Pancreas (tissue), 10 donors: Measurements from ENCODE around the gene PRR19. TPM values are rescaled to one million over a fixed set of nuclear protein-coding genes. Genes with fewer than 3 reads are reported as not detected.

ENCODE experiments used
- ATAC-seq, 4 donors: fragments of 200-7000 bp; cut with Tn5 transposase; one replicate each; pipeline versions ENCODE4 v1.8.0 to v1.9.1; 2020; ENCODE audit warnings: mild to moderate bottlenecking in 4 of 4, moderate library complexity in 4 of 4
- DNase-seq, 6 donors: peaks; one replicate each; pipeline ENCODE4 v3.0.0-alpha.2; 2020
- FAIRE-seq: peaks from 2 replicates; lab custom pipeline; 2012; peaks lifted over from hg19 to GRCh38; lab: Jason Lieb, UNC
- H3K27ac ChIP-seq, 4 donors: fragments of 200-600 bp; sonication (generic); 1 replicate in 3 of 4; 2 replicates in 1 of 4; pipeline versions ENCODE4 v1.5.0 to v1.8.0; 2020
- H3K27me3 ChIP-seq, 4 donors: fragments of 200-600 bp; one replicate each; pipeline ENCODE4 v1.8.0; 2021
- H3K36me3 ChIP-seq, 3 donors: fragments of 200-600 bp; sonication (generic) in 1 of 3; one replicate each; pipeline versions ENCODE4 v1.5.0 to v1.8.0; 2020 to 2021
- H3K4me1 ChIP-seq, 3 donors: fragments of 200-600 bp; one replicate each; pipeline ENCODE4 v1.8.0; 2021
- H3K4me3 ChIP-seq, 4 donors: fragments of 200-600 bp; sonication (generic) in 2 of 4; one replicate each; pipeline versions ENCODE4 v1.5.0 to v1.8.0; 2020 to 2021
- H3K9me3 ChIP-seq, 4 donors: fragments of 200-600 bp; one replicate each; pipeline ENCODE4 v1.8.0; 2021
- WGBS, 2 donors: extraction: QIAGEN DNeasy Blood & Tissue Kit; methylation state at CpG; one replicate each; pipeline ENCODE4 v1.1.7; 2013; 5-methylcytosine and 5-hydroxymethylcytosine counted together
- intact Hi-C, 3 donors: fragments of 100-400 bp; cut with DNase I; formaldehyde crosslinking; loops; one replicate each; pipeline versions ENCODE4 v1.11.1 to v1.14.2; 2022
- polyA plus RNA-seq, 2 donors: library from polyadenylated mRNA; stranded (reverse); fragments of 200-250 nt; gene quantifications; one replicate each; pipeline ENCODE4 v1.2.3, GENCODE V29; 2013
- total RNA-seq, 6 donors: library from RNA; stranded (reverse); fragmentation: NEBNext Ultra II Directional in 4 of 6; extraction: Animal tissue kit (Norgen Biotek cat#: 25700) in 4 of 6; gene quantifications; one replicate each; pipeline versions ENCODE4 v1.2.1 to v1.2.4, GENCODE V29; 2021 to 2023
- TF ChIP-seq, protein P1 (sequence below), 4 donors: fragments of 200-600 bp; sonication (generic) in 3 of 4; IDR thresholded peaks; one replicate each; pipeline versions ENCODE4 v1.5.0 to v1.8.0; 2021; ENCODE audit warnings: antibody characterized with exemption in 4 of 4
- donor health status: healthy with polysubstance abuse.
- donor health status: DM: no; HTN: no; CAD: no; lungs with moderate emphysema.
- donor health status: DM: no; HTN: no; CAD: no.
- donor health status: control.
- donor health status: control.
- donor health status: Bipolar disorder and iron deficiency.
- donor health status: DM: yes; HTN: yes; CAD: no.
- donor health status: DM: no; HTN: no; CAD: no.
- donor health status: DM: no; HTN: no; CAD: no.
- donor health status: DM: yes; HTN: yes; CAD: no.

The PRR19 gene
- total and polyA plus RNA-seq, 8 donors: 0.12 to 0.99 (median 0.37) TPM

DNA sequence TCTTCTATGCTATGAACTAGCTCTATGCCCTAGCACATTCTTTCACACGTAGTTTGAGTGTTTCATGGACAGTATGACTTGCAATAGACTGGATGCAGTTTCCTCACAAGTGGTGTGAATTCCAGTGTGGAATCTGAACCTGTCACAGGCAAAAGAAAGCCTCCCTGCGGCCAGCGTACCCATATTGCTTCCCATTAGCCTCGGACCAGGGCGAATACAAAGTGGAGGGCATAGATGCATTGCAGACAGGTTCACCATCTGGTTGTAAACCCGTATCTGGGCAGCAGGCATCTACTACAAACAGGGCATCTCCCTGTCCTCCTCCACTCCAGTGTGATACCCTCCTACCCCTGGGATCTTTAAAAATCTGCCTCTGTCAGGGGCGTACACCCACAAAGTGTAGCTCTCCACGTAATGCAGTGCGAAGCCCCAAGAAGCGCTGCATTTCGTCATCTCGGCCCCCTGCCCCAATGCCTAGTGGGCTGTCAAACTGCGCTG lies 34.2 kb upstream of the PRR19 start:
- FAIRE-seq (no peak), ATAC-seq (no peak), DNase-seq (peak in 1 of 6 donors; percentile 26)
- Histone ChIP-seq H3K27me3 (no peaks in the 10 kb centered on the region), H3K9me3 (no peaks in the 10 kb centered on the region), H3K36me3 (peaks cover 0 to 6% (median 0%) of the 10 kb centered on the region in 3 donors), H3K4me3 (peak overlapping the region; percentile 22 to 55 (median 44)), H3K27ac (peak overlapping the region; percentile 100), H3K4me1 (peaks cover 0 to 10% (median 8%) of the 10 kb centered on the region in 3 donors)
- intact Hi-C loops: no loop called here
- TF ChIP-seq, protein P1, sequence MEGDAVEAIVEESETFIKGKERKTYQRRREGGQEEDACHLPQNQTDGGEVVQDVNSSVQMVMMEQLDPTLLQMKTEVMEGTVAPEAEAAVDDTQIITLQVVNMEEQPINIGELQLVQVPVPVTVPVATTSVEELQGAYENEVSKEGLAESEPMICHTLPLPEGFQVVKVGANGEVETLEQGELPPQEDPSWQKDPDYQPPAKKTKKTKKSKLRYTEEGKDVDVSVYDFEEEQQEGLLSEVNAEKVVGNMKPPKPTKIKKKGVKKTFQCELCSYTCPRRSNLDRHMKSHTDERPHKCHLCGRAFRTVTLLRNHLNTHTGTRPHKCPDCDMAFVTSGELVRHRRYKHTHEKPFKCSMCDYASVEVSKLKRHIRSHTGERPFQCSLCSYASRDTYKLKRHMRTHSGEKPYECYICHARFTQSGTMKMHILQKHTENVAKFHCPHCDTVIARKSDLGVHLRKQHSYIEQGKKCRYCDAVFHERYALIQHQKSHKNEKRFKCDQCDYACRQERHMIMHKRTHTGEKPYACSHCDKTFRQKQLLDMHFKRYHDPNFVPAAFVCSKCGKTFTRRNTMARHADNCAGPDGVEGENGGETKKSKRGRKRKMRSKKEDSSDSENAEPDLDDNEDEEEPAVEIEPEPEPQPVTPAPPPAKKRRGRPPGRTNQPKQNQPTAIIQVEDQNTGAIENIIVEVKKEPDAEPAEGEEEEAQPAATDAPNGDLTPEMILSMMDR (IDR thresholded peaks at IDR 0.05): no peak
- WGBS, 2 donors: 6% methylated on average over 13 of the region's 13 CpGs

DNA sequence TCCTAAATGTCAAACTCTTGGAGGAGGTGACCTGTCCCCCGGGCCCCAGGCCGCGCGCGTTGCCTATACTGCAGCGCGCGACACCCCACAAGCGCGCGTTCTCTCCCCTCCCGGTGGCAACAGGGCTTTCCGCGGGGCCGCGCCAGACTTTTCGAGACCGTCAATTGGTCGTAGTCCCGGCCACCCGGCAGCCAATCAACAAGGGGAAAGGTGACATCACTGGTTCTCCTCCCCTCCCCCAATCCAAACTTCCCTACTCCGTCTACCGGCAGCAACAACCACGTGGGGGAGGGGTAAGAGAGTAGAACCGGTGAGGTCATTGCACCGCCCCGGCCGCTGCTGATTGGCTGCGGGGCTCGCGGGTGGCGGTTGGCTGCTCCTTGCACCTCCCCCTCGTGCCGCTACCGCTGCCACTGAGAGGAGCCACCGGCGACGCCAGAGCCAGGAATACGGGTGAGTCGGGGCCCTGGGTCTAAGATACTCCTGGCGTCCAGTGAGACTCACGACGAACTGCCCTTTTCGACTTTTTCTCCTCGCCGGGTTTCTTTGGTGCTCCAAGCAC lies 33.7 kb upstream of the PRR19 start:
- DNase-seq: peak; percentile 96 to 100 (median 99)
- H3K4me3 ChIP-seq: peak overlapping the region; percentile 30 to 55 (median 44)
- H3K27me3 ChIP-seq: no peaks in the 10 kb centered on the region
- TF ChIP-seq, protein P1 (IDR thresholded peaks at IDR 0.05): no peak
- intact Hi-C loops: no loop called here
- ATAC-seq: peak; percentile 80 to 87 (median 82)
- no peaks in the 10 kb centered on the region for H3K9me3 ChIP-seq
- 0% methylated on average over 46 of the region's 46 CpGs for WGBS, 2 donors
- H3K4me1 ChIP-seq: peaks cover 0 to 10% (median 8%) of the 10 kb centered on the region in 3 donors
- FAIRE-seq: peak; percentile 94
- H3K27ac ChIP-seq: peak overlapping the region; percentile 100
- peaks cover 0 to 11% (median 3%) of the 10 kb centered on the region in 3 donors for H3K36me3 ChIP-seq

DNA sequence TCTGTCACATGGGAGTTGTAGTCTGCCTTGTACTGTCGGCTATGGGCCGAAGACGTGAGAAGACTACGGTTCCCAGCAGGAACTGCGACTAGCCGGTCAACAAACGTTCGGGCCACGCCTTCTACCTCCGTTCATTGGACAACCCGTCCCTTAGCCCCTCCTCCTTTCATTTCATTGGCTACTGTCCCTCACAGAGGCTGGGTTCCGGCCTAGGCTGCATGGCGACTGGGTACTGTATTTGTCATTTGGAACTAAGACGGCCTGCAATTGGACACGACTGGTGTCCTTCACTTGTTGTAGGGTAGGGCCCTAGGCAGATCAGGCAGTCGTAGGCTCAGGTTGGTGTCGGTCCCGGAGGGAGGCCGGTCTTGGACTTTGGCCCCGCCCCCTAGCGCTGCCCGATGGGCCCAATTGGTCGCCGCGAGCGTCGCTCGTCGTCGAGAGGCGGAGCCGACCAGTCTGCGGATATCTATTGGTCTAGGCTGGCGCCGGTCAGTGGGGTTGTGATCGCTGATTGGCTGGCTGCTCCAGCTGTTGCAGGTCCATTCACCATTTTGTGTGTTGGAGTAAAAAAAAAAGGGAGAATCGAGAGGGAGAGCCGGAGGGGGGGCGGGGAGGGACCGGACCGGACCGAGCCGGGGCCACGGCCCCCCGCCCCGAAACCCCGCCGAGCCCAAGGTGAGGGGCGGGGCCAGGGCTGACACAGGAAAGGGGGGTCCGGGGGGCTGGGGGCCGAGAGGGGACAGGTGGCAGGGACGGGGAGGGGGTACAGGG lies 33.0 kb upstream of the PRR19 start, which contains the start of gene CIC:
Gene CIC (plus strand): TSS at position 549 of the 774 bp plus-strand sequence. CDS start 2,532 bp downstream, outside the sequence.
- Histone ChIP-seq H3K9me3 (no peaks in the 10 kb centered on the region), H3K4me1 (peaks cover 0 to 10% (median 8%) of the 10 kb centered on the region in 3 donors), H3K4me3 (peak within 1 kb of the TSS; percentile 30 to 57 (median 46)), H3K27ac (peak within 1 kb of the TSS; percentile 100), H3K27me3 (no peaks in the 10 kb centered on the region), H3K36me3 (peaks cover 0 to 18% (median 8%) of the 10 kb centered on the region in 3 donors)
- peak; percentile 98 to 100 (median 100) for DNase-seq
- TF ChIP-seq, protein P1 (IDR thresholded peaks at IDR 0.05): no peak
- ATAC-seq: peak; percentile 75 to 86 (median 82)
- WGBS, 2 donors: 1% methylated on average over 51 to 52 of the region's 52 CpGs
- intact Hi-C loops: no loop called here
- FAIRE-seq: peak; percentile 98

DNA sequence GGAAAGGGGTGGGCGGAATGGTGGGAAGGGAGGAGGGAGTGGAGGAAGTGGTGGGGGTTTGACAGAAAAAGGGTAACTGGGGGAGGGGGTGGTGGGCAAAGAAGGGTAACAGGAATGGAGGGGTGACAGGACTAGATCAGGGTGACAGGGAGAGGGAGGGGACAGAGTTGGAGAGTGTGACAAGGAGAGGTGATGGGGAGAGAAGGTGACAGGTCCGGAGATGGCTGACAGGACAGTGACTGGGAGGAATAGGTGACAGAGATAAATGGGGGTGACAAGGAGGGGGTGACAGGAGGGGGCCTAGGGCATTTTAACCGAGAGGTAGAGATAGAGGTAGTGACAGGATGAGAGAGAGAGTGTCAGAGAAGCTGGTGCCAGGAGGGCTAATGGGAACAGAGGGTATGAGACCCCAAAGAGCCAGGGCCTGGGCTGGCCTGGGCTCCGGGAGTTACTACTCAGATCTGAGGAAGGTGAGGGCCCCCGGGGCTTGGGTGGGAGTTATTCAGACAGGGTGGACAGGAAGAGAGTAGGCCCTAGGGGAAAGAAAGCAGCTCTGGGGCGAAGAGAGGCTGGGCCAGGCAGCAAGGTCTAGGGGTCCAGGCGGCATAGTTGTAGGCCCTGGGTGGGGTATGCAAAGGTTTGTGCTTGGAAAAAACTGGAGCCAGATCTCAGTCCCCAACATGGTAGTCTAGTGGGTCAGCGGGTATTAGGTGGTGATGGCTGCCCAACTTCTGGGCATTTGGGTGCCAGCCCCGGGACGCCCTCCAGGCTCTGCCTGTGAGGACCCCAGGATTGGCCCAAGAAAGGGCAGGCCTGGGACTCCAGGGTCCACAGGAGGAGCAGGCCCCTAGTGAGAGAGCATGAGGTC lies 32.2 kb upstream of the PRR19 start:
- peak in 5 of 6 donors; percentile 46 to 76 (median 61) for DNase-seq
- no peak for ATAC-seq

More for the DNA sequence above, 32.2 kb upstream of the PRR19 start:
- H3K4me1 ChIP-seq: peaks cover 0 to 14% (median 8%) of the 10 kb centered on the region in 3 donors
- no peaks in the 10 kb centered on the region for H3K27me3 ChIP-seq
- H3K9me3 ChIP-seq: no peaks in the 10 kb centered on the region
- no peak for FAIRE-seq
- peak overlapping the region; percentile 73 to 91 (median 82) for H3K27ac ChIP-seq
- WGBS, 2 donors: 23 to 34% methylated on average over 10 of the region's 10 CpGs
- TF ChIP-seq, protein P1 (IDR thresholded peaks at IDR 0.05): no peak
- H3K4me3 ChIP-seq: peak overlapping the region; percentile 5 to 57 (median 42)
- peaks cover 0 to 26% (median 13%) of the 10 kb centered on the region in 3 donors for H3K36me3 ChIP-seq
- intact Hi-C loops: no loop called here
